HT-29 (cell line): Measurements from ENCODE around the gene FEM1C. TPM values are rescaled to one million over a fixed set of nuclear protein-coding genes. Genes with fewer than 3 reads are reported as not detected.
"Not testable (repeated sequence)": the region's sequence is repeated elsewhere in the genome, so short reads cannot be mapped to it uniquely, and the experiment has no call there.

Experiments
- DNase-seq: peaks from one replicate; pipeline ENCODE4 v3.0.0-alpha.2; 2015; ENCODE audit warnings: low spot score
- total RNA-seq: library from RNA; depleted of rRNA; stranded (reverse); fragments of >200 nt; shearing (Covaris generic); gene quantifications from 2 replicates; pipeline ENCODE4 v1.2.3, GENCODE V29; 2014

FEM1C gene
- total RNA-seq, 1 experiment from 2014 or later = 6.7 TPM

DNA sequence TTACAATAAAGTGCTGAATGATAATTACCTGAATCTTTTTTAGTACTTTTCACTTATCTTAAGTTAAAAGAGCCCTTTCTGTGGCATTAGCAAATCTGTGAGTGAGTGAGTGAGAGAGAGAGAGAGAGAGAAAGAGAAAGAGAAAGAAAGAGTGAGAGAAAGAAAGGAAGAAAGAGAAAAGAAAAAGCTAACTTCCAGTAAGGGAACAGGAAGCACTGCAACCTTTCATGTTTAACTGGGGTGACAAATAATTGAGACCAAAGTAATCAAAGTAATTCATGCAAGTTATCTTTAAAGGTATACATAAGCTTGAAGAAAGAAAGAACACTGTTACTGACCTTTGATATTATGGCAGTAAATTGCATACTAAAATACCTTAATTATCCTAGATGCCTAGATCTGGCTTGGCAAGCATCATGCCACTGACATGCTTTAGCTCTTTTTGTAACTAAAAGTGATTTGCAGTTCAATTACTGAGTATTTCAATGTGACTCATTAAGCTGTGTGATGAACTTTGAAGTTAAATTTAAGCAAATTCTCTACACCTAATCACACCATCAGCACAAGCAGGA lies 21.7 kb downstream of the FEM1C start:
- DNase-seq = no peak

DNA sequence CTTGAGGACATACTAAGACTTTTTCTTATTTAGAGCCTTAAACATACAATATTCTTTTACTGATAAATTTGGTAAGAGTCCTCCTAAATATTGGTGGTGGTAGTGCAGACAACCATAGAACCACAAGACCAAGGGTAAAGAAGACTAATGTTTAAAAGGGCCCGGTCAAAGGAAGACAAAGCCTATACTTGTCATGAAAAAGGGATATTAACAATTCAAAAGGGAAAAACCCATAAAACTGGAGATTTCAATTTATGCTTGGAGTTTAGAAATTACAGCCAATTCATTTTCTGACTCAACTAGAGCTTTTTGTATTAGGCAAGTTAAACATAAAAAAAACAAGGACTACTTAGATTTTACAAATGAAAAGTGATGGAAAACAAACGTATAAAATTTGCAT lies 24.4 kb downstream of the FEM1C start:
- no peak for DNase-seq

DNA sequence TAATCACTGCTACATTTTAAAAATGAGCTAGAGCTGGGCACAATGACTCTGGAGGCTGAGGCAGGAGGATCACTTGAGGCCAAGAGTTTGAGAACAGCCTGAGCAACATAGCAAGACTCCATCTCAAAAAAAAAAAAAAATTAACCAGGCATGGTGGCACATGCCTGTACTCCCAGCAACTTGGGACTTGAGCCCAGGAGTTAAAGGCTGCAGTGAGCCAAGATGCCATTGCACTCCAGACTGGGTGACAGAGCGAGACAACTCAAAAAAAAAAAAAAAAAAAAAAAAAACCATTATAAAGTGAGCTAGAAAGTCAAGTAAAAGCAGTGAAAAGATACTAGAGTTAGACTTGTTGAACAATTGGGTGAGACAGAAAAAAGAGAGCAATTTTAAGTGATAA lies 28.2 kb downstream of the FEM1C start:
- DNase-seq = no peak

DNA sequence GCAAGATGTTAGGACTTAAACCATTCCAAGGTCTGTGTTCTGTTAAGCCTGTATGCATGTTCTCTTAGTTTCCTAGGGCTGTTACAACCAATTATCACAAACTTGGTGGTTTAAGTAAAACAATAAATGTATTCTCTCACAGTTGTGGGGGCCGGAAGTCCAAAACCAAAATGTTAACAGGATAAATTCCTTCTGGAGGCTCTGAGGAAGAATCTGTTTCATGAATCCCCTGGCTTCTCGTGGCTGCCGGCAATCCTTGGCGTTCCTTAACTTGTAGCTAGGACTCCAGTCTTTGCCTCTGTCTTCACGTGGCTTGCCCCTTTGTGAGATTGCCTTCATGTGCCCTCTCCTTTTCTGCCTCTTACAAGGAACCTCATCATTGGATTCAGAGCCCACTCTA lies 30.4 kb downstream of the FEM1C start:
- DNase-seq = no peak

DNA sequence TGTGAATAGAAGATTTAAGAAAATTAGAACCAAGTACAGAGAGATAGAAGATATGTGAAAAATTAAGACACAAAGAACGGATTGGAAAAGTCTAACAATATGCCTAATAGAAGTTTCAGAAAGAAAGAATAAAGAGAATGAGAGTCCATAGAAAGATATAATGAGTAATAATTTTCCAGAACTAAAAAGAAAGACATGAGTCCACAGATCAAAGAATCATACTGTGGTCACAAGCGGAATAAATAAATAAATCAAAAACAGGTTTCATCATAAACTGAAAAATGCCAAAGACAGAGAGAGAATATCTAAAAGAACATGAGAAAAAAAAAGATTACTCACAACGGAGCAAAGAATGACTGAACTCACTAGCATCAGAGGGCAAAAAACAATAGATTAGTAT lies 32.9 kb downstream of the FEM1C start:
- no peak for DNase-seq

DNA sequence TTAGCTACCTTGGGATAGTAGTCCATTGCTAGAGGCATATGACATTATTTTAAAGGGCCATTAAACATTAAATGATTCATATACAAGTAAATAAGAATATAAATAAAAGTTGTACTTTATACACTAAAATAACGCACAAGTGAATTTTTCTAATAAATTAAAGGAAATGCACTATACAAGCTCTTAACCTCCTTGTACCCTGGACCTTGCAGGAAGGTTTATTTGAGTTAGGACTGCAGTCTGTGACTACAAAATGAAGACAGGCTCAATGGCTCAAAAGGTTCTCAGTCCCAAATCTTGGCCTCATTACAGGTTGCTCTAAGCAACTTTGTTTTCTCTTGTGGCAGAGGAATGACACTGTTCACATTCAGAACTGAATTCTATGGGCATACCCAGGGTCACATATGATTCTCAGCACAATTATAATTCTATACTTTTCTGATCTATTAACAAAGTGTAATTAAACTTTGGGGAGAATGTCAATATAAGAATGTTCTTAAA lies 34.4 kb downstream of the FEM1C start:
- no peak for DNase-seq

DNA sequence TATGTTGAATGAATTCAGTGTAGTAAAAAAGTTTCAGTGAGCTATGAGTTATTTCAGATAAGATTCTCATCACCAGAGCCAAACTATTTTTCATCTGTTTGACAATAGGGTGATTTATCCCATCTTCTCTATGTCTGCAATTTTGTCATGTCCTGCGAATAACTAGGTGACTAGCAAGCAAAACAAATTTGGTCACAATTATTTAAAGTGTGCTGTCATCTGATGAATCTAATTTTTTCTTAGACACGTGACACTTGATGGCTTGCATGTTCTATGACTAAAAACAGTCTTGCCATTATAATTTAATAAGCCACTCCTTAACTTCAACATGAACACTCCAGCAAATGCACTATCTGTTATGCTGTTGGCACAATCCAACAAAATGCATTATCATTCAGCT lies 35.0 kb downstream of the FEM1C start:
- no peak for DNase-seq

DNA sequence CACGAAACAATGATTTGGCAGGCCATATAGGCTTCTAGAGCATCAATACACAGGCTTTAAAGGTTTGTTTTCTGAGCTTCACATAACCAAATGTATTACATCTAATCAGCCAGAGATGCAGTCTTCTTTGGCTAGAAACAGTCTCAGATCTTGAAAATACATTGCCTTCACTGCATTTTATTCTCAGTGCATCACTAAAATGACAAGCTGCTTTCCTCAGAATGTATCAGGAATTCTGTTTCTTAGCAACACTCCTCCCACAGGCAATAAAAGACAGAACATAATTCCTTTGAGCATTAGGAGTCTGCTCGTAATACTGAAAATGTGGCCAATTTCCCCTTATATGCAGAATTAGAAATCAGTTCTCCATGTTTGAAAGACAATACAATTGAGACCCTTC lies 36.9 kb downstream of the FEM1C start:
- DNase-seq = peak; percentile 45

DNA sequence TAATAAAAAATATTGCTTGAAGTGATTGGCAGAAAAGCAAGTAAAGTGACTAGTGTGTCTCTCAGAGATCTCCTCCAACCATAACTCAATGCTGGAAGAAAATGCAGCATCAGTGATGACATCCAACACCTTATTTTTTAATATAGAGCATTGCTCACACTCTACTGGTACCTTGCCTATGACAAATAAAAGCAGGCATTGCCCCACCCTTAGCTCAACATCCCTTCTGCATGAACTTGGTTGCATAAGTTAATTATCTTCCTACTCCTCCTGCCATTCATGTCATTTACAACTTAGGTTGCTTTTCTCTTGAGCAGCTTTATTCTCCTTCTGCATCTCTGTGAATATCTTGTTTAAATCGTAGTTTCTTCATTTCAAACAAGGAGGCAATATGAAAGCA lies 41.2 kb downstream of the FEM1C start:
- no peak for DNase-seq

DNA sequence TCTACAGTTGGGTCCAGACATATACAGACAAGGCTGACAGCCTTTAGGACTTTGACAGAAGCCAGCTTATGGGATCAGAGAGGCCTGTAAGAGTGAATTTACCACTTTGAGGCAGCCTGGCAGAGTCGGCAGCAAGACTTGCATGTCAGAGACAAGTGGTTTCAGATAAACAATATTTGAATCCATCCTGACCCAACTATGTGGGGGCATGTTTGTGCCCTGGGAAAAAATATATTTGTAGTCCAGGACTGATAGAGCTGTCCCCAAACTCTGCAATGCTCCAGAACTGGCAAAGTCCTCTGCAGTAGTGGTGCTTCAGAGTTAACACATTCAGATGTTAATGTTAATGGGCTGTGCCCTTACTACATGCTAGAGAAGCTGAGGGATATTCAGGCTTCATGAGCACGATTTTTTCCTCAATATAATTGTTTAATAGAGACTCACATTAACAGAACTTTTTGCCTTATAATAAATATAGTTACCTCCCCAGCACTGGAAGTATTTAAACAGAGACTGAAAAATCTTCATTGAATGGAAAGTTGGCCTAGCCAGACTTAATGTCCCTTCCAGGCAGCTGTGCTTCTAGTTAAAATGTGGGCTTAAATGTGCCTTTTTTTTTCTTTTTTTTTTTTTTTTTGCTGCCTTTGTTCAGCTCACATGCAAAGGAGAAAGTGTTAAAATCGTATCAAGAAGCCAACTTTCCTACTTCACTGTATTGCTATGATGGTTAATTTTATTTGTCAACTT lies 42.9 kb downstream of the FEM1C start:
- no peak for DNase-seq

DNA sequence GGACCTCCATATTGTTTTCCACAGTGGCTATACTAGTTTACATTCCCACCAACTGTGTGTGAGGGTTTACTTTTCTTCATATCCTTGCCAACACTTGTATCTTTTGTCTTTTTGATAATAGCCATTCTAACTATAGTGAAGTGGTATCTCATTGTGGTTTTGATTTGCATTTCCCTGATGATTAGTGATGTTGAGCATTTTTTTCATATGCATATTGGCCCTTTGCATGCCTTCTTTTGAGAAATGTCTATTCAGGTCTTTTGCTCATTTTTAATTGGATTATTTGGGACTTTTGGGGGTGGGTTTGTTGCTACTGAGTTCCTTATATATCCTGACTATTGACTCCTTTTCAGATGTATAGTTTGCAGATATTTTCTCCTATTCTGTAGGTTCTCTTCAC lies 44.4 kb downstream of the FEM1C start:
- no peak for DNase-seq

DNA sequence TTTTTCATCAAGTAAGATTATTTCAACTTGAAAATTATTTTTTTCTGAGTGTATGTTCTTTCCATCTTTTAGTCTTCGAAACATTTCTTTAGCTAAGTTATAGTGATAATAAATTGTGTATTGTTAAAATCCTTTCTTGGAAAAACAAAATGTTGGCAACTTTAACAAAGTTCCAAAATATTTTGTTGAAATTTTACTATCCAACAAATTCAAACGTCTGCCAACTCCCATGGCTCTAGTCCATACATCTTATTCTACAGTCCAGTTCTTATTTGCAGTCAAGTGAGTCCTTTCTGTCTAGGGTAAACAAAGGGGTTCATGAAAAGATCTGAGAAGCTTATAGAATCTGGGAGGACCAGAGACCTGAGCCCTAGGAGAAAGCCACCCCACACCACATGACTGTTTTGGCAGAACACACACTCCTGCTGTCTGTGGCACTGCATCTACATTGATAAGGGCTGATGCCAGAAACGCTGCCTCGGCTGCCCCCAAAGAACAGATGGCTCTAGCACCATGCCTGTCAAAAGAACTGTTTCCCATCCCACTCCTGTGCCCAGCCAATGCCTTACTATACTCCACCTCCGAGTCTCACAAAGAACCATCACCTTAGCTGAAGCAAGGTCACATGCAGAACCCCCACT lies 47.5 kb downstream of the FEM1C start:
- no peak for DNase-seq

DNA sequence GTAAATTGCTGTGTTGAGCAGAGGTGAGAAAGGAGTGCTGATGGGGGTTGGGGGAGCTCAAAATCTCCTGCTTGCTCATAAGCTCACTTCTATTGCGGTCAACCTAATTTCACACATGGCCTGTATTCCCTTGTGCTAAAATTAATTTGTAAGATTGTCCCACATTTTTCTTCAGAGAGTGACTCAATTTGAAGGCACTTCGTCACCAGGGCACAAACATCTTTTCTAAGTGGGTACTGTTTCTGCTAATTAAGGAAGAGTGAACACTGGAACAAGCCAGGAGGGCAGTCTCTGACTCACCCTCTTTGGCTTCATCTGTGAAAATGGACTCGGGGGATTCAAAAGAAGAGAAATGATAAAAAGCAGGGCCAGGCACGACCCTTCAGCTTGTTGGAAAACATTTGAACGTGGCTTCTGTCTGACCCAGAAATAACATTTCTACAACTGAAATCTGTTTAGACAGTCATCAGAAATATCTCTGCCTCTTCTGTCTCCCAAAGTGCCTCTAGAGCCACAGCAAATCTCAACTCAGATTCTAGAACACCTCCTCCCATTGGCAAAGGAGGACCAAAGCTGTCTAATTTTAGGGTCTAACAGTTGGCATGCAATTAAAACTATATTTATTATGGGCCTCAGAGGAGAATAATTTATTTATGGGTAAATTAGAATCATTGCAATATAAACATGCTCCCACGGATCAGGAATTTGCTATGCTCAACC lies 49.8 kb downstream of the FEM1C start:
- no peak for DNase-seq

DNA sequence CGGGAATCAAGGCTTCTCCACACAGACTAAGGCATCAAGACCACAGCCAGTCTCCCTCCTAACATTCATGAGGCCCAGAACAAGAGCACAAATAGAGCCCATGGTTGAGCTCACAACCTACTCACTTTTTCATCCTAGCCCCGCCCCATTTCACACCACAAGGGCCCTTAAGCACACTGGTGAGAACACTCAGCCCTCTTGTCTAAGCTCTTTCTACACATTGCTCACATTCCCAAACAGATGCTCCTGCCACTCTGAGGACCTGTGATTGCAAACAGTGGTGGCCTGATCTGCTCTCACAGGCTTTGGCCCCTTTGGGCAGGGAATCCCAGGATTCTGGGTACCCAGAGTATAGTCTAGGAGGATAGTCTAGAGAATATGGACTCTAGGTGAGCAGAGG lies 54.0 kb downstream of the FEM1C start:
- DNase-seq = no peak

DNA sequence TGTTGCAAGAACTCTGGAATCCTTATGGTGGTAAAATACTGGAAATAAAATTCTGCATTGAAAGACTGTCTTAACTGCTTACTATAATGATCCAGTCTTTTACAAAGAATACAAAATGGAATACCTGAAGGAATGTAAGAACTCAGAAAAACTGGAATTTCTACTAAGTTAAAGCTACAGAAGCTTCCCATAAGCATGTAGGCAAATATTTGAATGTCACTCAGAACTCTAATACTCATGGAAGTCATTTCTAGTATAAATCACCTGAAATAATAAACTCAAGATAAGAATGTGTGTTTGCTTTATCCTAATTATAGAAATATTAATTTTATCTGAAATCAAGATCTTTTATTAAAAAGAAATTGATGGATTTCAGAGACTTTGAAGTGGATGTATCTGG lies 54.8 kb downstream of the FEM1C start:
- DNase-seq = no peak

DNA sequence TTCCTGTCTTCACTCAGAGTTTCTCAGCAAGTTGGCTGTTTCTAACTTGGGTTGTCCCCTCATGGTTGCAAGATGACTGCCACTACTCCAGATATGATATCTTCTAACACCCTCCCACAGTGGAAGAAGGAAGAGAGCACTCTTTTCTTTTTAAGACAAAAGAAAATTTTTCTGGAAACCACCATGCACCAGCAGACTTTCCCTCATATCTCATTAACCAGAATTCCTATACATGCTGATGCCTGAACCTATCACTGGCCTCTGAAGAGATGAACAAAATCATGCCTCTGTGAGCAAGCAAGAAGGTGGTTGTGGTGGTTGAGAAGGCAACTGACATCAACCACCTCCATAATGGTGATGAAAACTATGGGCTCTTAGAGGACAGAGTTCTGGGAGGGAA lies 56.8 kb downstream of the FEM1C start:
- DNase-seq = no peak

DNA sequence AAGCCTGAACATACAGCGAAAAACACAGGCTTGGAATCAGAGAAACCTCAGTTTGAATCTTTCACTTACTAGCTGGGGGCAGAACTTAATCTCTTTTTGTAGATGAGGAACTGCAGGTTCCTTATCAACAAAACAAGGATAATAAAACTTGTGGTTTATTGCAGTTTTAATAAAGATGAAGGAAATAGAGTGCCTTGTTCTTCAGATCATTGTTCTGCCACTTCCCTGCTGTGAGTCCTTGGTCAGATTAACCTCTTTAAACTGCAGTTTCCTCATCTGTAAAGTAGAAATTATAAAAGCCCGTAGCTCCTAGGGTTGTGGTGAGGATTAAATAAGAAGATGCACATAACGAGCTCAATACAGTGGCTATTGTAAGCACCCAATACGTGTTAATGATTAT lies 57.4 kb downstream of the FEM1C start:
- no peak for DNase-seq

DNA sequence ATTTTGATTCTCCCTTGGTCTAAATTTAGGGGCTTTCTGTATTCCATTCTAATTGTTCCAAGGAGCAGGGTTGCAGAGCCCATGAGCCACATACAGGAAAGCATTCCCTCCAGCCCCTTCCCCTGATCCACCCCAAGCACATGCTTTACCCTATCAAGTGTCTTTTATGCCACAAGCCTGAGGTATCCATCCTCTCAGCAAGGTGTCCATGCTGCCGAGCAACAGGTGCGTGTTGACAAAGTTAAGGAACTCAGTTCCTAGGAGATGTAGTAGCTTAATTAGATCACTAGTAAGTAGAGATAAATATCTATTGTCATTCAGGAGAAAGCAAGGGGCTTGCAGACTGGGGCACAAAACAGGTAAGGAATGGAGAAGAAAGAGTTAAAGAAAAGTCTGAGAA lies 57.8 kb downstream of the FEM1C start:
- DNase-seq = no peak

DNA sequence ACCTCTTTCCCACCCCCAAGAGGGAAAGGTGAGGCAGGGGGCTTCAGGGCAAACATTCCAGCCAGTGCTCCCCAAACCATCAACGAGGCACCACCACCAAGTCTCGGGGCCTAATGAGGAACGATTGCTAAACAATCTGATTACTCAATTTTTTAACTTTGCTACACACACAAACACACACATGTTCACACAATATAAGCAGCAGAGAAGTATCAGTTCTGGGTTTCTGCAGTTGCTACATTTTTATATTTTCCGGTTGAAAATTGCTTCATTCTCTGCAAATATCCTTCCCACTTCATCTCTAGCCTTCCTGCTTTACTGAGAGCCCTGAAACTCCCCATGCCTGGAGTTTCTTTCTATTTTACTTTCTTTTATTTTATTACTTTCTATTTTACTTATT lies 60.2 kb downstream of the FEM1C start:
- DNase-seq = no peak

DNA sequence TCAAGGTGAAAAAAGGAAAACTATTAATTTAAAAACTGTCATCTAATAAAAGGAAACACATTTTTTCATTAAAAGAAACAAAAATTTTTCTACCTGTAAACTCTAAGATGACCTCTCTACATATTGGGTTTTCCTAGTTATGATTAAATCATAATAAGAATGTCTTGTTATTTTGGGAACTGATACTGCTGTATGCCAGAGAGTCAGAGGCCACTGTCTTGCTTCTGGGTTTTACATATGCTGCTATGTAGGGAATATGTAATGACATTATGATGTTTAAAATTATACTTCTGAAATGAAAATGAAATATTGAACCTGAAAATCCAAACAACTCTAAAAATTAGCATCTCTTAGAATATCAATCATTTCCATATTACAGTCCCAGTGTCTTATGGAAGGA lies 63.7 kb downstream of the FEM1C start:
- no peak for DNase-seq

DNA sequence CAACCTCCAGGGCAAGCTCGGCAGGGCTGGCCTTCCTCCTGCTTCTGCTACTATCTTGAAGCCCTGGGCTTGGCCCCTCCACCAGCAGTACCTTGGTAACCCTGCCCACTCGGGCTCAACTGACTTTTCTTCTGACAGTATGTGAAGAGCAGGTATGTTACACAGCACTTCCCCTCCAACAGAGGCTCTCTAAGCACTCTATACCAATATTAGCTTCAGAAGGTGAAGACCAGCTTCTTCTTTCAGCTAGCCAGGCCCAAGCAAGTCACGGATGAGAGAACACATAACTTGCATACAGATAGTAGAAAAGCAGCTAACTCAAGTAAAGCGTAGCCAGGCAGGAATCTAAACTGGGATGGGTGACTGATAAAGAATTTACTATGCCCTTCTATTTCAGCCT lies 64.3 kb downstream of the FEM1C start:
- DNase-seq = no peak

DNA sequence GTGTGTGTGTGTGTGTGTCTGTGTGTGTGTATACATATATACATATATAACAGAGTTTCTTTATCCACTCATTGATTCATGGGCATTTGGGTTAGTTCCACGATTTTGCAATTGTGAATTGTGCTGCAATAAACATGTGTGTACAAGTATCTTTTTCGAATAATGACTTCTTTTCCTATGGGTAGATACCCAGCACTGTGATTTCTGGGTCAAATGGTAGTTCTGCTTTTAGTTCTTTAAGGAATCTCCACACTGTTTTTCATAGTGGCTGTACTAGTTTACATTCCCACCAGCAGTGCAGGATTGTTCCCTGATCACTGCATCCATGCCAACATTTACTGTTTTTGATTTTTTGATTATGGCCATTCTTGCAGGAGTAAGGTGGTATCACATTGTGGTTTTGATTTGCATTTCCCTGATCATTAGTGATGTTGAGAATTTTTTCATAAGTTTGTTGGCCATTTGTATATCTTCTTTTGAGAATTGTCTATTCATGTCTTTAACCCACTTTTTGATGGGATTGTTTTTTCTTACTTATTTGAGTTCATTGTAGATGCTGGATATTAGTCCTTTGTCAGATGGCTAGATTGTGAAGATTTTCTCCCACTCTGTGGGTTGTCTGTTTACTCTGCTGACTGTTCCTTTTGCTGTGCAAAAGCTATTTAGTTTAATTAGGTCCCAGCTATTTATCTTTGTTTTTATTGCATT lies 65.3 kb downstream of the FEM1C start:
- not testable (repeated sequence) for DNase-seq
